HPDE6-E6E7 (cell line): ENCODE results near the gene TMPO.
"Not testable (repeated sequence)": the region's sequence is repeated elsewhere in the genome, so short reads cannot be mapped to it uniquely, and the experiment has no call there.

Experiments
- DNase-seq: peaks from one replicate; pipeline ENCODE4 v3.0.0; 2011; ENCODE audit warnings: missing footprints; ENCODE audit errors: extremely low spot score

TMPO gene

GRCh38 chr12:98511806-98512205 is 3.6 kb upstream of the TMPO start:
- not testable (repeated sequence) for DNase-seq

GRCh38 chr12:98513379-98514322 is 1.7 kb upstream of the TMPO start:
- DNase-seq = no peak

GRCh38 chr12:98514982-98515286 is 456 bp upstream of the TMPO start:
- no peak for DNase-seq

DNA sequence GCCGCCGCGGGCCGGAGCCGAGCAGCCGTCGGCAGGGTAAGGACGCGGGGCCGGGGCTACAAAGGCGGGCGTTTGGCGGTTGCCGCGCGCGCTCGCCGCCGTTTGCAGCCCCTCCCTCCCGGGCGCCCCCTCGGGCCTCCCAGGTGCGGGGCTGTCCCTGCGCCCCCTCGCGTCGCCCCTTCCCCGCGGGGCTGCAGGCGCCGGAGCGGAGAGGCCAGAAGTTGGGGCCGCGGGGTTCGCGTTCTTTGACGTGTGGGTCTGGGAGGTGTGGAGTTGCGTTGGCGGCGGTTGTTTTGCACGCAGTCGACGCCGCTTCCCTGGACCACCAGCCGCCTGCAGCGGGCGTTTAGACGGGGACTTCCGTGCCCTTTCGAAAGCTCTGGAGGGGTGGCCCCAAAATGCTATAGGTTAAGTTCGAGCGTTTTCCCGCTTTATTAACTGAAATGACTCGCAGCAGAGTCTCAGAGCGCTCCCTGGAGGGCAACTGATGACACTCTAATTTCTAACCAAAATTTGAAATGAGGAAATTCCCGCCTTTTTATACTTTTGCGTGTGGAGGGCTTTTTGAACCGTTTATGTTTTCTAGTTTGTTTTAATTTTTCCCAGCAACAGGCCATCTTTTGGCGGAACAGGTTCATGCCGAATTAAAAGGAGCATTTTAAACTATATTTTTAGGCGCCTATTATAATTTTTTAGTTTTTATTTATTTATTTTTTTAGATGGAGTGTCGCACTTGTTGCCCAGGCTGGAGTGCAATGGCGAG is 902 bp downstream of the TMPO start:
- peak; percentile 43 for DNase-seq

- DNase-seq = no peak
Observed at GRCh38 chr12:98519257-98519907, 4.0 kb downstream of the TMPO start.

DNA sequence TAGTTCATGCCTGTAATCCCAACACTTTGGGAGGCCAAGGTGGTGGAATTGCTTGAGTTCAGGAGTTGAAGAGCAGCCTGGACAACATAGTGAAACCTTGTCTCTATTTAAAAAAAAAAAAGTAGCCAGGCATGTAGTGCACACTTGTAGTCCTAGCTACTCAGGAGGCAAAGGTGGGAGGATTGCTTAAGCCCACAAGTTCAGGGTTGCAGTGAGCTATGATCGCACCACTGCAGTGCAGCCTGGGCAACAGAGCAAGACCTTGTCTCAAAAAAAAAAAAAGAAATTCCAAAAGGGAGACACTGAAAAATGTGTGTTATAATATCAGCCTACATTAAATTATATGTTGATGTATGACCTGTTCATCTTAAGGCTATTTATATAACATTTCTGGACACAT is 14.7 kb downstream of the TMPO start:
- no peak for DNase-seq

DNA sequence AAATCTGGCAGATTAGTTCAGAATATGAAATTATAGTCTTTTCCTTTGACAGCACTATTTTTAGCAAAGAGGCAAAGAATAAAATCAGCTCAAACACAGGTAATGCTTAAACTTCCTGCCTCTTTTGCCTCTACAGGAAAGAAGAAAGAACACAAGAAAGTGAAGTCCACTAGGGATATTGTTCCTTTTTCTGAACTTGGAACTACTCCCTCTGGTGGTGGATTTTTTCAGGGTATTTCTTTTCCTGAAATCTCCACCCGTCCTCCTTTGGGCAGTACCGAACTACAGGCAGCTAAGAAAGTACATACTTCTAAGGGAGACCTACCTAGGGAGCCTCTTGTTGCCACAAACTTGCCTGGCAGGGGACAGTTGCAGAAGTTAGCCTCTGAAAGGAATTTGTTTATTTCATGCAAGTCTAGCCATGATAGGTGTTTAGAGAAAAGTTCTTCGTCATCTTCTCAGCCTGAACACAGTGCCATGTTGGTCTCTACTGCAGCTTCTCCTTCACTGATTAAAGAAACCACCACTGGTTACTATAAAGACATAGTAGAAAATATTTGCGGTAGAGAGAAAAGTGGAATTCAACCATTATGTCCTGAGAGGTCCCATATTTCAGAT is 17.4 kb downstream of the TMPO start:
- peak; percentile 40 for DNase-seq

GRCh38 chr12:98533723-98534251 is 18.4 kb downstream of the TMPO start:
- DNase-seq = no peak

DNA sequence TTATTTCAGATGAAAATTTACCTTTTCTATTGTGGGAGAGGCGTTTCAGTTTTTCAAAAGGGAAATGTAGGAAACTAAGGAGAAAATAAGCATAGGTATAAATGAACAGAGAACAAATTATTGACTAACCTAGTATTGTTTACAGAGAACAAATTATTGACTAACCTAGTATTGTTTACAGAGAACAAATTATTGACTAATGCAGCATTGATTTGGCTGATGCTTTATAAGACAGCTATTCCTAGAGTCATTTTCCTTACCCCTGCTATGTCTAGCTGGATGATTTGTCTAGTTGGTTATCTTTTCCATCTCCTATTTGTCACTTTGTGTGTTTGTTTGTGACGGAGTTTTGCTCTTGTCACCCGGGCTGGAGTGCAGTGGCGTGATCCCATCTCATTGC is 22.6 kb downstream of the TMPO start:
- no peak for DNase-seq

DNA sequence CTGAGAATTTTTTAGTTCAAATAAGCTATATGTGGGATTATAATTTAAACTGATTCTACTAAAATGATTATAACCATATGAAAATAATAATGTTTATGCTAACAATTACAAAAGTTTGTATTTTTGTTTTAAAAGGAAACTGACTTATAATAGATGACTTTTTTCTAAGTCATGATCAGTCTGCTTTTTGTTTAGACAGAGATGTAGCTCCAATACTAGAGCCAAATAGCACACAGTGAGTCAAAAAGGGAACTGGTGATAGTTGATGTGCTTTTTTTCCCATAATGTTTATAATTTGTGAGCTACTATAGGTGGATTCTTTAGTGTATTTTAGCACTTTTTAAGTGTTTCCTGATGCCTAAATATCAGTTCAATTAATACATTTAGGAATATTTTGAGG is 28.3 kb downstream of the TMPO start:
- DNase-seq = no peak

DNA sequence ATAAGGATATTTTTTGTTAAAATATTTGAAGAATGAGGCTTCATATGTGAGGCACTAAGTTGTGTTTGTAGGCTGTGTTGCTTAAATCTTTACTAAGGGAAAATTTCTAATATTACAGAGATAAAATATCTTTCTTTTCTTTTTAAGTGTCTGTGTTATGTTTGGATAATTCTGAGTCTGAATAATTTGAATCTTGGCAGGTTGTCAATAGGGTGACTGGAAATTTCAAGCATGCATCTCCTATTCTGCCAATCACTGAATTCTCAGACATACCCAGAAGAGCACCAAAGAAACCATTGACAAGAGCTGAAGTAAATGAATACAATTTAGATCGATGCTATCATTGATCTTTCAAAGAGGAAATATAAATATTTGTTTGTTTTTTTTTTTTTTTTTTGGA is 29.4 kb downstream of the TMPO start:
- no peak for DNase-seq

GRCh38 chr12:98549371-98550110 is 34.2 kb downstream of the TMPO start:
- no peak for DNase-seq

DNA sequence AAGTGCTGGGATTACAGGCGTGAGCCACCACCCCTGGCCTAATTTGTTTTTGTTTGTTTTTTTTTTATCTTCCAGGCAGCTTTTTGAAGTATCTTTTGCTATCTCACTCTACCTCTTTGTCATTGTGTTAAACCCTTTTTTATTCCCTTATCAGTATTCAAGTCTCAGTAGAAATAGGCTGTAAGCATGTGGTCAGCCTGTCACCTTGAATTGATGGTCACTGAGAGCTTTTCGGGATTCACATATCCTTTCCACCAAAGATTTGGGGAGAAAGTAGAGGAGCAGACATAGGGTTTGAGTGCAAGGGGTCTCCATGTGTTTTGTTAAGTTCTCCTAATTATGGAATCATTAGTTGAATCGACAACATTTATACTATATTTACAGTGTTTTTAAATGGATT is 36.4 kb downstream of the TMPO start:
- no peak for DNase-seq

DNA sequence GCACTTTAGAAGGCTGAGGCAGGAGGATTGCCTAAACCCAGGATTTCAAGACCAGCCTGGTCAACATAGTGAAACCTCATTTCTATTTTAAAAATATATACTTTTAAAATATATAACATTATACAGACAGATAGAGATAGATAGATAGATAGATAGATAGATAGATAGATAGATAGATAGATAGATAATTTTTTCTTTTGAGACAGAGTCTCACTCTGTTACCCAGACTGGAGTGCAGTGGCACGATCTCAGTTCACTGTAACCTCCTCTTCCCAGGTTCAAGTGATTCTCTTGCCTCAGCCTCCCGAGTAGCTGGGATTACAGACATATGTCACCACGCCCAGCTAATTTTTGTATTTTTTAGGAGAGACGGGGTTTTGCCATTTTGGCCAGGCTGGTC is 42.7 kb downstream of the TMPO start:
- not testable (repeated sequence) for DNase-seq

- no peak for DNase-seq
Observed at GRCh38 chr12:98559666-98560065, 44.3 kb downstream of the TMPO start.

- DNase-seq = no peak
Observed at GRCh38 chr12:98561846-98562245, 46.5 kb downstream of the TMPO start.

- no peak for DNase-seq
Observed at GRCh38 chr12:98572010-98572409, 56.6 kb downstream of the TMPO start.

- no peak for DNase-seq
Observed at GRCh38 chr12:98574110-98574509, 58.7 kb downstream of the TMPO start.

- no peak for DNase-seq
Observed at GRCh38 chr12:98575013-98575412, 59.6 kb downstream of the TMPO start.

DNA sequence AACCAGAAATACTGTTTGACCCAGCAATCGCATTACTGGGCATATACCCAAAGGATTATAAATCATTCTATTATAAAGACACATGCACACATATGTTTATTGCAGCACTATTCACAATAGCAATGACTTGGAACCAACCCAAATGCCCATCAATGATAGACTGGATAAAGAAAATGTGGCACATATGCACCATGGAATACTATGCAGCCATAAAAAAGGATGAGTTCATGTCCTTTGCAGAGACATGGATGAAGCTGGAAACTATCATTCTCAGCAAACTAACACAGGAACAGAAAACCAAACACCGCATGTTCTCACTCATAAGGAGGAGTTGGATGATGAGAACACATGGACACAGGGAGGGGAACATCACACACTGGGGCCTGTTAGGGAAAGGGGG is 61.4 kb downstream of the TMPO start:
- DNase-seq = not testable (repeated sequence)

DNA sequence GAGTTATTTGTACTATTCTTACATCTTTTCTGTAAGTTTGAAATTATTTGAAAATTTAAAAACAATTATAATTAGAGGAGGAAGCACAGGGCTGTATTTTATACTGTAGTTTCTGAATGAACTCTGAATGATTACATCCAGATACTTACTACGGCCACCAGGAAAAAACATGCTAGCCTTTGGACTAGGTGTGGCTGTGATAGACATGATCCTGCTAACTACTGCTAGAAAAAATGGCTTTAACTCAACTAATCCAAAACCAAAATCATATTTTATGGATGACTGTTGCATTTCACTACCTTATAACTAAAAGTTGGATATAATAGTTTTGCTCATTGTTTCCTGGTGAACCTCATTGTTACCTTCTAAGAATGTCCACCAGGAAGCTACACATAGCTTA is 63.0 kb downstream of the TMPO start:
- DNase-seq = no peak
